Sigmoid colon (tissue), 4 donors: ENCODE results near the gene SP8.

Experiments used
- CTCF ChIP-seq, 4 experiments: fragments of 450-650 bp in 3 of 4; fragments of 200-600 bp in 1 of 4; IDR thresholded peaks; one replicate each; pipeline ENCODE4 v1.5.1; 2016 to 2019; ENCODE audit warnings: antibody characterized with exemption in 4 of 4, mild to moderate bottlenecking in 3 of 4, moderate library complexity in 2 of 4
- POLR2A ChIP-seq, 2 donors: fragments of 450-650 bp; IDR thresholded peaks; one replicate each; pipeline ENCODE4 v1.6.1; 2016; ENCODE audit warnings: antibody characterized with exemption in 2 of 2, mild to moderate bottlenecking in 2 of 2, moderate library complexity in 2 of 2
- POLR2AphosphoS5 ChIP-seq, 4 donors: sonication (generic); formaldehyde crosslinking; IDR thresholded peaks; one replicate each; pipeline ENCODE4 v1.6.1; 2017; ENCODE audit warnings: antibody characterized with exemption in 4 of 4

- TF ChIP-seq POLR2A (IDR thresholded peaks at IDR 0.05) (no peak), POLR2AphosphoS5 (IDR thresholded peaks at IDR 0.05) (no peak), CTCF (IDR thresholded peaks at IDR 0.05) (no peak)
Measured at GRCh38 chr7:20747001-20747400, 39.7 kb downstream of the SP8 start.
